ENCODE measurements around the gene CLDND1. TPM values are rescaled to one million over a fixed set of nuclear protein-coding genes. Genes with fewer than 3 reads are reported as not detected.
A peak's percentile ranks its signal among the peaks of the same experiment; 100 is the strongest.

Gene CLDND1
- total and polyA plus RNA-seq, 10 of the 15 experiments (the other 5 are each of a cell fraction or from before 2014, with no cell fraction given), result 97.8 to 225 (median 152) TPM

GRCh38 chr3:98563661-98564281 is 41.1 kb upstream of the CLDND1 start (continued):
- TF ChIP-seq SUZ12 (IDR thresholded peaks at IDR 0.05; ENCODE audit: unreplicated experiment) (no peak), ZNF274 (IDR thresholded peaks at IDR 0.05; ENCODE audit: insufficient read depth, insufficient read length) (no peak), JUND (IDR thresholded peaks at IDR 0.05; ENCODE audit: low read depth, low read length) (0 out of 2 replicates have a peak, but pooled peaks have one; percentile 60), CREB1 (IDR thresholded peaks at IDR 0.05; ENCODE audit: low read depth) (no peak), BRCA1 (IDR thresholded peaks at IDR 0.05; ENCODE audit: low read depth, low read length) (no peak), ZBTB4 (CRISPR knock-in tag; IDR thresholded peaks at IDR 0.05) (no peak), CHD2 (IDR thresholded peaks at IDR 0.05; ENCODE audit: borderline replicate concordance, low read depth, low read length) (peak; percentile 66), CEBPB (IDR thresholded peaks at IDR 0.05; ENCODE audit: borderline replicate concordance in 1 of 2, low read depth in 2 of 2, low read length in 2 of 2) (peak; percentile 90 to 92), ZBTB40 (IDR thresholded peaks at IDR 0.05; ENCODE audit: borderline replicate concordance) (no peak; the same call in 1 of the 2 replicates), E2F8 (IDR thresholded peaks at IDR 0.05; ENCODE audit: low read depth, partially characterized antibody) (no peak), HCFC1 (IDR thresholded peaks at IDR 0.05; ENCODE audit: low read length) (no peak), STAT1 (conservative IDR thresholded peaks at IDR 0.05) (no peak), SMAD5 (IDR thresholded peaks at IDR 0.05; ENCODE audit: low read depth) (no peak), NR2F1 (conservative IDR thresholded peaks at IDR 0.05) (no peak; the same call in 1 of the 2 replicates), ATF2 (IDR thresholded peaks at IDR 0.05; ENCODE audit: low read length) (peak; percentile 95), ASH2L (IDR thresholded peaks at IDR 0.05; ENCODE audit: borderline replicate concordance, low read depth) (no peak), EGR1 (IDR thresholded peaks at IDR 0.05; ENCODE audit: borderline replicate concordance in 1 of 2, low read depth in 2 of 2, low read length in 2 of 2) (no peak), GABPA (IDR thresholded peaks at IDR 0.05; ENCODE audit: low read depth) (peak; percentile 76), SMC3 (IDR thresholded peaks at IDR 0.05; ENCODE audit: borderline replicate concordance, low read length) (no peak)
